HG03064 (cell line): ENCODE data around the gene RAD54L.
A peak's percentile ranks its signal among the peaks of the same experiment; 100 is the strongest.

Experiments used
- ATAC-seq: cut with Tn5 transposase; IDR thresholded peaks from one replicate; pipeline ENCODE4 v1.9.1; 2021; ENCODE audit warnings: low read depth; ENCODE audit not compliant: unreplicated experiment

RAD54L gene

DNA sequence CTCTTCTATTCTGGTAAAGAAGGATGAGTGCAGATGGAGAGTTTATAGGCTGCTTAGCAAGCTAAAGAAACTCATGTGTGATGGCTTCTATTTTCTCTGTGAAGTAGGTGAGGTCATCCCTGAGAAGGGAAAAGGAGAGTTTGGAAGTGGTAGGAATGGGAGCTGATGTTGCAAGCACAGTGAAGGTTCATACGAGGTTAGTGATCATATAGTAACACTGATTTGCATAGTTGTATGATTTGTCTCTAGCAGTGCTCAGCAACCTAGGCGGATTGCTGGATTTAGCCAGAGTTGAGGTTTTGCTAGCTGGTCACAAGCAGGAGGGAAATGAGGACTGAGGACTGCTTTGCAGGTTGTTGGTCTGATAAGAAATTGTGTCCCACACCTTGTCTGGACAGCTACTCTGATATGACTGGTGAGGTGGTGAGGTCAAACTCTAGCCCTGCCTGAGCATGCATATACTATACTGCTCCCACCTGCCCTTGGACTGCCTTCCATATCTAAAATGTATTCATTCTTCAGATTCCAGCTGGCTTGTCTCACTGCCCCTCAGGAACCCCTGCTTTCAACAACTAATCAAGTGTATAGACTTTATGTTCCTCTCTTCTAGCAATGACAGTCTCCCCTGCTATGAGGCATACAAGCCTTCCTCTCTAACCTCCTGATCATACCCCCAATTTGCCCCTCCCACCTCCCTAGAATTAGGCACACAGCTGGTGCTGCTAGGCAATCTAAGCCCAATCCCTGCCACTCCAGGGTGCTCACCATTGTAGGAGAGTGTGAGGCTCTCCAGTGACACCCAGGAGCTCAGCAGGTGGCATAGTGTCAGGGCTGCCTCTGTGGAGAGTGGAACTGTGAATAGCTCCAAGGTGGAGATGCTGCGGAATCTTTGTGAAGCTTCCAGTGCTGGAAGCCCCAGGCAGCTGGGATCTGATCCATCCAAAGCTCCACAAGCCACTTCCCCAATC is 37.3 kb downstream of the RAD54L start:
- no peak for ATAC-seq

GRCh38 chr1:46285730-46286477 is 38.3 kb downstream of the RAD54L start:
- no peak for ATAC-seq

GRCh38 chr1:46288485-46289133 is 41.0 kb downstream of the RAD54L start:
- ATAC-seq: no peak

- ATAC-seq: no peak
These were observed 41.6 kb downstream of the RAD54L start for GRCh38 chr1:46289134-46289494.

DNA sequence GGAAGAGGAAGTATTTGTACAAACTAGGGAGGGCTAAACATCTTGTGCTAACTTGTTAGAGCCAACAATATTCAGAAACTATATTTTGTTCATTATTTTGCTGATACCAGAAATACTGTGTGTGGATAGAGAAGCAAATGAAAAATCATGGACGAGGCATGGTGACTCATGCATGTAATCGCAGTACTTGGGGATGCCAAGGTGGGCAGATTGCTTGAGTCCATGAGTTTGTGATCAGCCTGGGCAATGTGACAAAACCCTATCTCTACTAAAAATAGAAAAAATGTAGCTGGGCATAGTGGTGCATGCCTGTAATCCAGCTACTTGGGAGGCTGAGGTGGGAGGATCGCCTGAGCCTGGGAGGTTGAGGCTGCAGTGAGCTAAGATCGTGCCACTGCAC is 42.4 kb downstream of the RAD54L start:
- ATAC-seq: no peak

DNA sequence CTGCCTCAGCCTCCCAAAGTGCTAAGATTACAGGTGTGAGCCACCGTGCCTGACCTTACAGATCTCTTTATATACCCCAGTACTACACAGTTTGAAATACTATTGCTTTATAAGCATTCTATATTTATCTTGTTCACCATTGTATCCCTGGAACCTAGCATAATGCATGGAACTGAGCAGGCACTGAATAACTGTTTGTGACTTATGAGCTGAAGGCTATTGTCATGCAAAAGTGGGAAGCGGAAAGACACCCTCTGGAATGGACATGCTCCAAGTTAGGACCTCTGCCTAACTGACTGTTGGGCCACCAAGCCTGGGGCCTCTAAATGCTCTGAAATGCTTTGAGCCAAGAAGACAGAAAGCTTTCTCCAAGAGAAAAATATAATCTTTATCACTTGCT is 47.7 kb downstream of the RAD54L start:
- no peak for ATAC-seq

DNA sequence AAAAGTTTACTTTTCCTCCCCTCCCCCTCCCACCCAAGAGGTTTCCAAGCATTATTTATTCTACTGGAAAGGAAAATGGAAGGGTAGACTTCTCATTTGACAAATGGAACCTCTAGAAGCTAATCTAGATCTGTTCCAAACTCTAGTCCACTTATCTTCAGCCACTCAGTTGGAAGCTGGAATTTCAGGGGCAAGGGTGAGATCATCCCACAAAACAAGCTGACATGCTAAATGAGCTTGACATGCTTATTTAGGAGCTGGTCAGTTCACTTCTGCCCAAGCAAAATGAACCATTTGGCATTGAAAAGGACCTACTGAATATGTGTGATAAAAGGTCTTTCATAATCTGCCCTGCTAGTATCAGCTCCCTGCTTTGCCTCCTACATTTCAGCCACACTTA is 50.8 kb downstream of the RAD54L start:
- ATAC-seq: no peak

- ATAC-seq: no peak
These were observed 53.3 kb downstream of the RAD54L start for GRCh38 chr1:46300673-46301405.

DNA sequence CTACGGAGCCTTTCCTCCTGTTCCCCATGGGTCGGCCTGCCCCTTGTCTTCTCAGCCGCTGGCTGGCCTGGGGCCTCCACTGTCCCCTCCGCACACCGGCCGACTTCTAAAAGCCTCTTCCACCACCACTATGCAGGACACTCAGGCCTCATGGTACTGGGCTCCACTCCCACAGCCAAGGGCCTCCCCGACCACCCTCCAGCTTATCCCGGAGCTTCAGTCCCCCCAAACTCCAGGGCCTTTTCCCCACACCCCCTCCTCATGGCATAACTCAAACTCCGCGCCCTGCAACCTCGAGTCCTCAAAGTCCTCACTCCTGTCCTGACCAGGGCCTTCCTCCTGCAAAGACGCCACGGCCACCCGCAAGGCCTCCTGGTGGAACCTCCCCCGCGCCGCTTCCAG is 53.8 kb downstream of the RAD54L start:
- ATAC-seq: no peak

DNA sequence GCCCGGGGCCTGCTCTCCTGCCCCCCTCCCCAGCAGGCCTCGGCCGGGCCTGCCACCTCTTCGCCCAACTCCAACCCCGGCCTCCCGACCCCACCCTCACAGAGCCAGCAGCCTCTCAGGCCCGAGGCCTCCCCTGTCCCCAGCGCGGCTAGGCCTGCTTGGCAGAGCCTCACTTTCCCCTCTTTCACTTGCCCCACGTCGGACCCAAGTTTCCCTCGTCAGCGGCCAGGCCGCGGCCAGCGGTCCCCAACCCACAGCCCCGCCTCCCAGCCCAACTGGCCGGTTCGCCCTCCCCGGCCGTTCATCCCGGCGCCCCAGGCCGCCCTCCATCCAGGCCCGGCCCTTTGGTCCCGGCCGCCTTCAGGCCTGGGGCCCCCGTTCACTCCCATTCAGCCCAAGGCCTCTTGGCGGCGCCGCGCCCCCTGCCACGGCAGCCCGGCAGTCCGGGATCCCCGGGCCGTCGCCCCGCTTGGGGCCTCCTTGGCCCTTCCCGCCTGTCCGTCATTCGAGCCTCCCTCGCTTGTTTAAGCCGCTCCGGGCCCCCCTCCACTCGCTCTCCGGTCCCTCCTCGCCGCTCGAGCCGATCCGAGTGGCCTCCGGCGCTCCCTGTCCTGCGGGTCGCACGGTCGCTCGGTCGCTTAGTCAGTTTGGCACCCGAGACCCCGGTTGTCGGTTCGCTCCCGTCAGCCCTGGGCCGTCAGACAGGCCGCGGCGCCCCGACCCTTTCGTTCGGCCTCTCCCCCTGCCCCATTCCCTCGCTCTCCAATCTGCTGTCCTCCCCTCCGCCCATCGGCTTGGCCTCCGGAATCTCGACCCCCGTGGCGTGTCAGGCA is 54.5 kb downstream of the RAD54L start:
- ATAC-seq: no peak

DNA sequence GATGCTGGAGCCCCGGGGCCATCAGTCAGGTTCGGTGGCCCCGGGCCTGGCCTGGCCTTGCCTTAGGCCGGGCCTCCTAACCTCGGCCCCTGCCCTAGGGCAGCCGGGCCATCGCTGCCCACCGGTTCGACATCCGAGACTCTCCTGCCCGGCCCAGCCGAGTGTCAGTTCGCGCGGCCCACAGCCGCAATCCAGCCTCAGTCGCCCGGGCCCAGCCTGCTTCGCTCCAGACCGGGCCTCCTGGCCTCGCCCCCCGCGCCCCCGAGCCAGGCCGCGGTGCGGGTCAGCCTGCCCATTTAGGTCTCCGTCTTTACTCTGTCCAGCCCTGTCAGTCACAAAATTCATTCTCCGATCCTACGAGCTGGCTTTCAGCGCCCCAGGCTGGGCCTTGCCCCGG is 55.1 kb downstream of the RAD54L start:
- ATAC-seq: no peak

GRCh38 chr1:46303038-46303871 is 55.7 kb downstream of the RAD54L start, which contains the start of the genes LRRC41 and UQCRH:
Gene LRRC41 (minus strand): TSS chr1:46303616. CDS start chr1:46303322, 294 bp downstream.
Gene UQCRH (plus strand): TSS chr1:46303698. CDS start chr1:46303767, 69 bp downstream.
- peak; percentile 80 for ATAC-seq

- peak; percentile 2 for ATAC-seq
These were observed 56.3 kb downstream of the RAD54L start for GRCh38 chr1:46303872-46304326.

- no peak for ATAC-seq
These were observed 58.6 kb downstream of the RAD54L start for GRCh38 chr1:46306159-46306530.

DNA sequence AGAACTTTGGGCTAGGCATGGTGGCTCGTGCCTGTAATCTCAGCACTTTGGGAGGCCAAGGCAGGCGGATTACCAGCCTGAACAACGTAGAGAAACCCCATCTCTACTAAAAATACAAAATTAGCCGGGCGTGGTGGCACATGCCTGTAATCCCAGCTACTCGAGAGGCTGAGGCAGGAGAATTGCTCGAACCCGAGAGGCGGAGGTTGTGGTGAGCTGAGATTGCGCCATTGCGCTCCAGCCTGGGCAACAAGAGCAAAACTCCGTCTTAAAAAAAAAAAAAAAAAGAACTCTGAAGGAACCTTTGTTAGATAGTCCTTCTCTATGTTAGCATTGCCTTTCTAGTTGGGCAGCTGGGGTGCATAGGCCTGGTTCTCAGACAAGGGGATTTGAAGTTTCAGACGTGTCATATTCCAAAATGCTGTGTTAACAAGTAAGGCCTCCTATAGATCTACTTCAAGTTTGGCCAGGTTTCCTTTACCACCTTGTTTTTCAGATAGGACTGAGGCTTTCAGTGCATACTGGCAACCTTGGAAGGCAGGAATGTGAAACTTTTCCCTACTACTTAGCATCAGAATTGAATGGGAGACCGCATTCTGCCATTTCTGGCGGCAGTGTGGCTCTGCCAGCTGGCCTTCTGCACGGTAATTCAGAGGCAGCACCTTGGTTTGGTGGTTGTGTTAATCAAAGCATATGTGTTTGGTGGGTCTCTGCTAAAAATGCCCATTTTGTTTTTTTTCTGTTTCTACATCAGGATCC is 62.0 kb downstream of the RAD54L start:
- ATAC-seq: no peak

DNA sequence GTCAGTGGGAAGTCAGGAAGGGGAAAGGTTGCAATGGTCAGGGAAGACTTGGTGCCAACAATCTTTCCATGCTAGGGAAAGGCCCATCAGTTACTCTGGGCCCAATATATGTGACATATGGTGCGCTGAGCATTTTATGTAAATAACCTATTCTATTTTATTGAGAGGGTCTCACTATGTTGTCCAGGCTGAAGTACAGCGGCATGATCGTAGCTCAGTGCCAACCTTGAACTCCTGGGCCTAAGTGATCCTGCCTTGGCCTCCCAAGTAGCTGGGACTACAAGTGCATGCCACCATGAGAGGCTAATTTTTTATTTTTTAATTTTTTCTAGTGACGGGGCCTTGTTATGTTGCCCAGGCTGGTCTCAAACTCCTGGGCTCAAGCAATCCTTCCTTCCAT is 62.8 kb downstream of the RAD54L start:
- no peak for ATAC-seq

DNA sequence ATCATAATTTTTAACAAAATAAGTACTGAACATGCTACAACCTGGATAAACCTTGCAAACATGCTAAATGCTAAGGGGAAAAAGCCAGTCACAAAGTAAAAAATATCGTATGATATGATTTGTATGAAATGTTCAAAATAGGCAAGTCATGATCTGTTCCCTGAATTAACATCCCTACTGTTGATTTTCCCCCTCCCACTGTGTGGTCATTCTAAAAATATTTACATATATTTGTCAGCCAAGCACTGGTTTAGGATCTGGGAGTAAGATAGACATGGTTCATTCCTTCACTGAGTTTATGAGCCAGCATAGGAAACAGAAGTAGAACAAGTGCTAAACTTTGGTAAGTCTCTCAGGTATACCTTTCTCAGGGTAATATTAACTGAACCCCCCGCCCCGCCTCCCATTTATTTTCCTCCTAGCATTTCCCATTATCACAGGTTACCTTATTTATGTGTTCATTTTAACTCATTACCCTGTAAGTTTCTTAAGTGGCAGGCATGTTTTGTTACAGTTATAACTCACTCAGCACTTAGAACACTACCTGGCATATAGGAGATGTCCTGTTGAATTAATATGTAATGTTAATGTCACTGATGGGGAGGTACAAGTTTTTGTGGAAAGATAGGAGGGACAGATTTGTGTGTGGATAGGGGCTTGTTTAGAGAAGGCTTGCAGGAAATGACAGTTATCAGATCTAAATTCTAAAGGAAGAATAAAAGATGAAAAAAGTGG is 68.3 kb downstream of the RAD54L start:
- ATAC-seq: no peak
